BLaER1 (cell line): Measurements from ENCODE around the gene TAS1R2.

Experiments
- H3K27ac ChIP-seq: shearing (Covaris generic); formaldehyde crosslinking; 2 replicates; pipeline ENCODE4 v1.8.1; 2022
- H3K27me3 ChIP-seq: shearing (Covaris generic); formaldehyde crosslinking; 2 replicates; pipeline ENCODE4 v1.8.1; 2022
- H3K36me3 ChIP-seq: shearing (Covaris generic); formaldehyde crosslinking; 2 replicates; pipeline ENCODE4 v1.8.1; 2022
- H3K4me1 ChIP-seq: shearing (Covaris generic); formaldehyde crosslinking; 2 replicates; pipeline ENCODE4 v1.8.1; 2022
- H3K4me2 ChIP-seq: shearing (Covaris generic); formaldehyde crosslinking; 2 replicates; pipeline ENCODE4 v1.8.1; 2022
- H3K4me3 ChIP-seq: shearing (Covaris generic); formaldehyde crosslinking; 2 replicates; pipeline ENCODE4 v1.8.1; 2022
- H3K9ac ChIP-seq: shearing (Covaris generic); formaldehyde crosslinking; 2 replicates; pipeline ENCODE4 v1.8.1; 2022
- H3K9me3 ChIP-seq: shearing (Covaris generic); formaldehyde crosslinking; 2 replicates; pipeline ENCODE4 v1.8.1; 2022
- H4K20me1 ChIP-seq: shearing (Covaris generic); formaldehyde crosslinking; 2 replicates; pipeline ENCODE4 v1.8.1; 2022
- Cebpa-rat ChIP-seq: shearing (Covaris generic); IDR thresholded peaks from 2 replicates; pipeline ENCODE4 v1.8.1; 2022

The TAS1R2 gene

DNA sequence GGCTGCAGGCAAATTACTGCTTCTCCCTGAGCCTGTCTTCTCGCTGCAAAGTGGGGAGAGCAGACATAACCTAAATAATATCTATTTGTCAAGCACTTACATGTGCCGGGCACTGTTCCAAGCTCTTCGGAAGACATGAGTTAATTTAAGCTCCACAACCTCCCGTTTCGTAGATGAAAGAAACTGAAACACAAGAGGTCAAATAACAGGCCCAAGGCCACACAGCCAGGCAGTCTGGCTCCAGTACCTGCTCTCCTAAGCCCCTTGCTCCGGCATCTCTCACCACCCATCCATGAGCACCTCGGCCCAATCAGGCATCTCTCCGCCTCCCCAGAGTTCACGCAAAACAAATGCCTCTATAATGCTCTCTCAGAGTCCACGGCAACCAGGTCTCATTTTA lies 65.4 kb downstream of the TAS1R2 start:
- TF ChIP-seq Cebpa-rat: no peak
- Histone ChIP-seq H3K4me3 (no peak overlapping the region), H3K4me1 (no peaks in the 10 kb centered on the region), H3K36me3 (no peaks in the 10 kb centered on the region), H3K27me3 (no peaks in the 10 kb centered on the region), H3K4me2 (no peak overlapping the region), H3K9ac (no peak overlapping the region), H3K9me3 (peaks cover 8% of the 10 kb centered on the region; the same call in 1 of the 2 replicates), H4K20me1 (no peaks in the 10 kb centered on the region), H3K27ac (no peak overlapping the region)

DNA sequence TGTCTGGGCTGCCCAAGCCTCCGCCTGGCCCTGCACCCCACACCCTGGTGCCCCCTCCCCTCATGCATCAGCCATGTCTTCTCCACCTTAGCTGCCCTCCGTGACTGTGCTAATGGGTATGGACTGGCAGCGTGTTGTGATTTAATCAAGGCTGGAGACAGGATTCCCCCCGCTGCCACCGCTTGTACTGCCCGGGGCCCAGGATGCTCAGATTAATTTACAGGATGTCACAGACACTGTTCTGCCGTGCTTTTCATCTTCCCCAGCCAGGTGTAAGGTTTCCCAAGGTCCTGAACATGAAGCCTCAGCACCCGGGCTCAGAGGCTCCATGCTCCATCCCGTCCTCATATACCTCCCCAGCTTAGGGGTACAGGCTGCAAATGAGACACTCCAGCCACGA lies 66.3 kb downstream of the TAS1R2 start:
- Histone ChIP-seq H3K36me3 (no peaks in the 10 kb centered on the region), H3K9me3 (peaks cover 8% of the 10 kb centered on the region; the same call in 1 of the 2 replicates), H3K27ac (no peak overlapping the region), H3K27me3 (no peaks in the 10 kb centered on the region), H3K9ac (no peak overlapping the region), H3K4me2 (no peak overlapping the region), H3K4me1 (no peaks in the 10 kb centered on the region), H3K4me3 (no peak overlapping the region), H4K20me1 (no peaks in the 10 kb centered on the region)
- no peak for TF ChIP-seq Cebpa-rat

DNA sequence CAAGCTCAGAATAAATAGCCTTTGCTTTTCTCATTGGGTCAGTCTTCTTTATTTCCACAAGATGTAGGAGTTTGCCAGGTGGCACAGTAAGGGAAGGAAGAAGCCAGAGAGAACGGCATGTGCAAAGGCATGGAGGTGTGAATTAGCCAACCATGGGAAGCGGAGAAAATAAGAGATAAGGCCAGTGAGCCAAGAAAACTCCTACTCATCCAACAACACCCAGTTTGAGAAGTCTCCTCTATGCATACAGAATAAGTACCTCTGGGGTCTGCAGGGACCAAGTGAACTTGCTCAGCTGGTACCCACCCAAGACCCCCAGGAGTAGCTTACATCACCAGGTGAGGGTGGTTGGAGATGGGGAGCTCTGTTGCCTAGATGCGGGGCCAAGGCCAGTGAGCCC lies 66.7 kb downstream of the TAS1R2 start:
- peaks cover 8% of the 10 kb centered on the region; the same call in 1 of the 2 replicates for H3K9me3 ChIP-seq
- no peaks in the 10 kb centered on the region for H3K36me3 ChIP-seq
- H4K20me1 ChIP-seq: no peaks in the 10 kb centered on the region
- H3K27ac ChIP-seq: no peak overlapping the region
- H3K9ac ChIP-seq: no peak overlapping the region
- H3K4me3 ChIP-seq: no peak overlapping the region
- no peaks in the 10 kb centered on the region for H3K4me1 ChIP-seq
- no peaks in the 10 kb centered on the region for H3K27me3 ChIP-seq
- no peak overlapping the region for H3K4me2 ChIP-seq
- TF ChIP-seq Cebpa-rat: no peak
